Colonic mucosa (tissue), 4 donors: ENCODE measurements around the gene FCN2. TPM values are rescaled to one million over a fixed set of nuclear protein-coding genes. Genes with fewer than 3 reads are reported as not detected.

Experiments
- DNase-seq: peaks from one replicate; pipeline ENCODE4 v3.0.0-alpha.2; 2020
- H3K27ac ChIP-seq: fragments of 200-600 bp; one replicate; pipeline ENCODE4 v1.8.0; 2021
- H3K27me3 ChIP-seq: fragments of 200-600 bp; one replicate; pipeline ENCODE4 v1.8.0; 2021
- H3K36me3 ChIP-seq: fragments of 200-600 bp; one replicate; pipeline ENCODE4 v1.8.0; 2021
- H3K4me1 ChIP-seq: fragments of 200-600 bp; one replicate; pipeline ENCODE4 v1.8.0; 2021; ENCODE audit warnings: mild to moderate bottlenecking
- H3K4me3 ChIP-seq: fragments of 200-600 bp; one replicate; pipeline ENCODE4 v1.8.0; 2021
- H3K9ac ChIP-seq, 2 donors: one replicate each; pipeline ENCODE4 v1.7.0; 2013; ENCODE audit warnings: control low read depth in 2 of 2, low read depth in 2 of 2, low read length in 2 of 2
- H3K9me3 ChIP-seq: fragments of 200-600 bp; one replicate; pipeline ENCODE4 v1.8.0; 2021
- intact Hi-C: fragments of 100-400 bp; cut with DNase I; formaldehyde crosslinking; loops from one replicate; pipeline ENCODE4 v1.14.1; 2022
- total RNA-seq, 2 donors: library from RNA; stranded (reverse); fragmentation: NEBNext Ultra II Directional in 1 of 2; extraction: Animal tissue kit (Norgen Biotek cat#: 25700) in 1 of 2; gene quantifications; one replicate each; pipeline ENCODE4 v1.2.1, GENCODE V29; 2021
- TF ChIP-seq, protein P1 (sequence below): fragments of 200-600 bp; IDR thresholded peaks from one replicate; pipeline ENCODE4 v1.8.0; 2022; ENCODE audit warnings: antibody characterized with exemption, mild to moderate bottlenecking
- donor health status: healthy.
- donor health status: DM: no; HTN: no; CAD: no.
- donor health status: DM: no; HTN: no; CAD: no.

FCN2 gene
- total RNA-seq, 2 donors from 2014 or later = not detected

DNA sequence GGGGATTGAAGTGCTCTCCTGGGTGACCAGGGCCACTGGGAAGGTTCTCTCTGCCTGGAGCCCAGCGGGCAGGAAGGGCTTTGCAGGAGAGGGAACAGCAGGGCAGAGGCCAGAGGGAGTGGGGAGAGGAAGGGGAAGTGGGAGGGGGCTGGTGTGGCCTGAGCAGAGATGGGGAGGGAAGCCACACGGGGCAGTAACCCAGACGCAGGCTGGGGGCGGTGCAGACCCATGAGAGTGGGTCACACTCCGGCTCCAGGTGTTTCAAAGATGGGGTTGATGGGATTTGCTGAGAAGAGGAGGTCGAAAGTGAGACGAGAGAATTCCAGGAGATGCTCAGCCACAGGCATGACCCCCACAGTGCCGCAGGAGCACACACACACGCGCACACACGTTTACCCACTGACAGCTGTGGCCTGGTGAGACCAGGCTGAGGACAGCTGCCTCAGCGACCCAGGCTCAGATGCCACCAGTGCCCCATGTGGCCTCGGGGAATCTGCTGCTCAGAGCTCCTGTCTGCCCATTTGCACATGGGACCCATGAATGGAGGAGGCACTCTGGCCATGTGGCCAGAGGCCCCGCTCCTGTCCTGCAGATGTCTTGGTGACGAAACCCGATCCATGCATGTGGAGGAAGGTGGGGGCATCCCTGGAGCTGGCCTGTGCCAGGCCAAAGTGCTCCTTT, 32.7 kb upstream of the FCN2 start:
- no peak overlapping the region for H3K9ac ChIP-seq
- no peak overlapping the region for H3K4me3 ChIP-seq
- TF ChIP-seq, protein P1, sequence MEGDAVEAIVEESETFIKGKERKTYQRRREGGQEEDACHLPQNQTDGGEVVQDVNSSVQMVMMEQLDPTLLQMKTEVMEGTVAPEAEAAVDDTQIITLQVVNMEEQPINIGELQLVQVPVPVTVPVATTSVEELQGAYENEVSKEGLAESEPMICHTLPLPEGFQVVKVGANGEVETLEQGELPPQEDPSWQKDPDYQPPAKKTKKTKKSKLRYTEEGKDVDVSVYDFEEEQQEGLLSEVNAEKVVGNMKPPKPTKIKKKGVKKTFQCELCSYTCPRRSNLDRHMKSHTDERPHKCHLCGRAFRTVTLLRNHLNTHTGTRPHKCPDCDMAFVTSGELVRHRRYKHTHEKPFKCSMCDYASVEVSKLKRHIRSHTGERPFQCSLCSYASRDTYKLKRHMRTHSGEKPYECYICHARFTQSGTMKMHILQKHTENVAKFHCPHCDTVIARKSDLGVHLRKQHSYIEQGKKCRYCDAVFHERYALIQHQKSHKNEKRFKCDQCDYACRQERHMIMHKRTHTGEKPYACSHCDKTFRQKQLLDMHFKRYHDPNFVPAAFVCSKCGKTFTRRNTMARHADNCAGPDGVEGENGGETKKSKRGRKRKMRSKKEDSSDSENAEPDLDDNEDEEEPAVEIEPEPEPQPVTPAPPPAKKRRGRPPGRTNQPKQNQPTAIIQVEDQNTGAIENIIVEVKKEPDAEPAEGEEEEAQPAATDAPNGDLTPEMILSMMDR = no peak
- no peaks in the 10 kb centered on the region for H3K4me1 ChIP-seq
- no peak overlapping the region for H3K27ac ChIP-seq
- intact Hi-C loops = no loop called here
- H3K36me3 ChIP-seq = no peaks in the 10 kb centered on the region
- no peaks in the 10 kb centered on the region for H3K27me3 ChIP-seq
- no peaks in the 10 kb centered on the region for H3K9me3 ChIP-seq
- DNase-seq = no peak

DNA sequence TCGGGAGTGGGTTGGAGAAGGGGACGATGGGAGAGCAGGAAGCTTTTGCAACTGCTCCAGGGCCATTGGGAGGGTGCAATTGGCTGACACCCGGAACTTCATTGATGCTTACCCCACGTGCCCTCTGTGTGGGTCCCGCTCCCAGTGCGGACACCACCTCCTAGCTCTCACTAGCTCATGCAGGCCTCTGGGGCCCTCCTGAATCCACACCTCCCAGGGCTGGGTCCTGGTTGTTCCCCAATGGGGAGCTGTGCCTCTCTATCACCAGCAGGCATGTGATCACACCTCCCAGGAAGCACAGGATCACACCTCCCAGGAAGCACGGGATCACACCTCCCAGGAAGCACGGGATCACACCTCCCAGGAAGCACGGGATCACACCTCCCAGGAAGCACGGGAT, 32.1 kb upstream of the FCN2 start:
- no peak overlapping the region for H3K4me3 ChIP-seq
- H3K27me3 ChIP-seq = no peaks in the 10 kb centered on the region
- H3K9ac ChIP-seq = no peak overlapping the region
- intact Hi-C loops = no loop called here
- no peak for DNase-seq
- no peaks in the 10 kb centered on the region for H3K36me3 ChIP-seq
- no peaks in the 10 kb centered on the region for H3K9me3 ChIP-seq
- TF ChIP-seq, protein P1 = no peak
- no peaks in the 10 kb centered on the region for H3K4me1 ChIP-seq
- H3K27ac ChIP-seq = no peak overlapping the region

DNA sequence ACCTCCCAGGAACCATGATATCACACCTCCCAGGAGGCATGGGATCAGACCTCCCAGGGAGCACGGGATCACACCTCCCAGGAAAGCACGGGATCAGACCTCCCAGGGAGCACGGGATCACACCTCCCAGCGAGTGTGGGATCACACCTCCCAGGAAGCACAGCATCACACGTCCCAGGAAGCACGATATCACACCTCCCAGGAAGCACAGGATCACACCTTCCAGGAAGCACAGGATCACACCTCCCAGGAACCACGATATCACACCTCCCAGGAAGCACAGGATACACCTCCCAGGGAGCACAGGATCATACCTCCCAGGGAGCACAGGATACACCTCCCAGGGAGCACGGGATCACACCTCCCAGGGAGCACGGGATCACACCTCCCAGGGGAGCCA, 30.0 kb upstream of the FCN2 start:
- intact Hi-C loops = no loop called here

DNA sequence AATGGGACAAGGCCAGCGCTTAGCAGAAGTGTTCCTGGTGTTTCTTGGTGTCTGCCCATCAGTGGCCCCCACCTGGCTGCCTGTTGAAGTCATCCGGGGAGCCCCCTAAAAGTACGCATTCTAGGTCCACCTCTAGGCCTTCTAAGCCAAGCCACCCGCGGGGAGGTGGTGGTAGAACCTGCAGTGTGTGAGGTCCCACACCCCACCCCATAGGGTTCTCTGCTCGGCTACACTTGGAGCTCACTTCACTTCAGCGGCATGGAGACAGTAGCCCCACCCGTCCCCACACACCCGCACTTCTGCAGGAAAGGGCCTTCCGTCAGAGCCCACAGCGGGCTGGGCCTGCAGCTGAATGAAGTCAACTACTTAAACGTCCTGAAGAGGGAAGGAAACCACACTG, 29.6 kb upstream of the FCN2 start:
- Histone ChIP-seq H3K9me3 (no peaks in the 10 kb centered on the region), H3K36me3 (no peaks in the 10 kb centered on the region), H3K4me3 (no peak overlapping the region), H3K27ac (no peak overlapping the region), H3K4me1 (no peaks in the 10 kb centered on the region), H3K27me3 (no peaks in the 10 kb centered on the region), H3K9ac (no peak overlapping the region)
- TF ChIP-seq, protein P1 = no peak
- DNase-seq = no peak
- intact Hi-C loops = no loop called here

More for the DNA sequence above, 30.0 kb upstream of the FCN2 start:
- no peak for DNase-seq
- no peak overlapping the region for H3K4me3 ChIP-seq
- H3K9ac ChIP-seq = no peak overlapping the region
- H3K36me3 ChIP-seq = no peaks in the 10 kb centered on the region
- TF ChIP-seq, protein P1 = no peak
- H3K4me1 ChIP-seq = no peaks in the 10 kb centered on the region
- H3K27ac ChIP-seq = no peak overlapping the region
- H3K27me3 ChIP-seq = no peaks in the 10 kb centered on the region
- no peaks in the 10 kb centered on the region for H3K9me3 ChIP-seq

DNA sequence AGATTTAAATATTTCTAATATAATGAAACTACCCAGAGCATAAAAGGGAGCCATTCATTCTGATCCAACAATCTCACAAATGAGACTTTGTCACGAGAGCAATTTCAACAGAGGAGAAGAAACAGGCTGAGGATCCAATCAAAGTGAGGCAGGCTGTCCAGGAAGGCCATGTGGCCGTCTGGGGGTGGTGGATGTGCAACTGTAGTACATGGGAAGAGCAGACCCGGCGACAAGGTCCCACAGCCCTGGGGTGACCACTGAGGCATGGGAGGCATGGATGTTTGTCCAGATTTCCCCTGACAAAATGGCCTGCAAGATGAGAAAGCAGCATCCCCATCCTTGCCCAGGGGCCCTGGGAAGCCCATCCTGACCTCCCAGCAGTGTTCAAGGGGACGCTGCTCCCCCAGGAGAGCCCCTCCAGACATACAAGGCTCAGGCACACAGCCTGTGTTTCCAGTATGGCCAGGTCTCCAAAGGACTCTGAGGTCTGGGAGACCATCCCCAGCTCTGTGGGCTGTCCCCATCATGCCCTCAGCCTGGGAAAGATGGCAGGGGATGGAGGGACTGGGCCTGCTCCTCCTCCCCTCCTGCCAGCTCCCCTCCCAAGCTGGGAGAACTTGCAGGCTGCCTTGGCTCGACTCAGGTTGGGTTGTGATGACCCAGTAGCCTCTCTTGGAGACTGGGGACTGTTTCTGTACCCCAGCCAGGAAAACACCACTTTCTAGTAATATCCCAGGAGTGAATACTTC, 27.5 kb upstream of the FCN2 start:
- Histone ChIP-seq H3K4me3 (no peak overlapping the region), H3K4me1 (no peaks in the 10 kb centered on the region), H3K9me3 (no peaks in the 10 kb centered on the region), H3K36me3 (no peaks in the 10 kb centered on the region), H3K27me3 (no peaks in the 10 kb centered on the region), H3K9ac (no peak overlapping the region), H3K27ac (no peak overlapping the region)
- intact Hi-C loops = no loop called here
- TF ChIP-seq, protein P1 = no peak
- no peak for DNase-seq
